ENCODE results near the gene FAM89B.

Gene FAM89B

DNA sequence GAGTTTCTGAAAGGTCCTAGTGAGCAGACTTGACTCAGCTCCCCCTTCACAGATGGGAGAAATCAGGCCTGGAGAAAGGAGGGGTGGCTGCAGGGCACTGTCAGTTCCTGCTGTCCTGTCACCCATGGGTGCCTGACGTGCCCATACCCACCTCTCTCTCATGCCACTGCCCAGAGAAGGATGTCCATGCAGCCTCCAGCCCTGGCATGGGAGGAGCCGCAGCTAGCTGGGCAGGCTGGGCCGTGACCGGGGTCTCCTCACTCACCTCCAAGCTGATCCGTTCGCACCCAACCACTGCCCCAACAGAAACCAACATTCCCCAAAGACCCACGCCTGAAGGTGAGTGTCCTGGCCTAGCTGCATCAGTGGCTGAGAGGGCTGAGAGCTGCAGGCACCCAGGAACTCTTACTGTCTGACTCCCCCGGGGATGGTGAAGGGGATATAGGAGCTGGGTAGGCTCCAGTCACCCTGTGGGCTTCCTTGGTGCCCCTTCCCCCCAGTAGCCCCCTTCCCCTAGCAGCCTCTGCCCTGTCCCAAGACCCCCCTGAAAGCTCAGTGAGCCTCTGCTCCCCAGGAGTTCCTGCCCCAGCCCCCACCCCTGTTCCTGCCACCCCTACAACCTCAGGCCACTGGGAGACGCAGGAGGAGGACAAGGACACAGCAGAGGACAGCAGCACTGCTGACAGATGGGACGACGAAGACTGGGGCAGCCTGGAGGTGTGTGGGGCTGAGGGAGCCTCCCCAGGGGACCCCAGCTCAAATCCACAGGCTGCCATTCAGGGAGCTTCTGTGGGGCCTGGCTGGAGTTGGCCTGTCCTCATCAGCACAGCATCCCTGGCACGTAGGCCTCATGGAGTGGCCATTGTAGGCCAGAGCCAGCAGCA lies 35.7 kb upstream of the FAM89B start:
- Histone ChIP-seq H3K79me1 (ENCODE audit: low read length) (peaks cover 16% of the 10 kb centered on the region), H3K18ac (ENCODE audit: low read length) (no peak overlapping the region), H3K9ac (ENCODE audit: low read length) (no peak overlapping the region), H3K36me3 (ENCODE audit: control insufficient read depth in 1 of 2, insufficient read depth in 2 of 2, low read length in 2 of 2) (peaks cover 60 to 65% of the 10 kb centered on the region in 2 experiments), H4K8ac (ENCODE audit: low read depth, low read length) (no peak overlapping the region), H3K9me3 (ENCODE audit: insufficient read depth, low read depth, low read length) (peaks cover 2% of the 10 kb centered on the region), H3K23ac (ENCODE audit: low read length) (no peak overlapping the region), H3K79me2 (ENCODE audit: control insufficient read depth, insufficient read depth, low read length, poor library complexity) (peaks cover 3% of the 10 kb centered on the region), H3K27ac (ENCODE audit: low read depth, low read length) (no peak overlapping the region), H4K91ac (ENCODE audit: low read depth, low read length) (no peak overlapping the region), H2AK5ac (ENCODE audit: low read length) (no peak overlapping the region), H4K12ac (ENCODE audit: low read depth, low read length) (no peak overlapping the region), H3K14ac (ENCODE audit: low read length) (no peak overlapping the region), H2BK5ac (ENCODE audit: low read depth, low read length, poor library complexity) (no peak overlapping the region), H3K27me3 (ENCODE audit: insufficient read depth, low read length) (peaks cover 4% of the 10 kb centered on the region), H2BK12ac (ENCODE audit: low read length) (no peak overlapping the region), H2AFZ (ENCODE audit: insufficient read depth, low read length, poor library complexity) (no peak overlapping the region), H3K4me2 (ENCODE audit: low read length) (no peak overlapping the region), H3K4ac (ENCODE audit: low read depth, low read length) (no peak overlapping the region), H2BK120ac (ENCODE audit: insufficient read depth, low read length, poor library complexity) (no peak overlapping the region), H3K4me1 (ENCODE audit: control insufficient read depth in 1 of 2, insufficient read depth in 2 of 2, low read length in 2 of 2) (peaks cover 16 to 25% of the 10 kb centered on the region in 2 experiments), H3K4me3 (ENCODE audit: low read depth, low read length) (no peak overlapping the region)
- no peak for DNase-seq
- no CpG with 5 or more reads among the region's 12 CpGs for WGBS (ENCODE audit: extremely low coverage, insufficient coverage, insufficient read length)

DNA sequence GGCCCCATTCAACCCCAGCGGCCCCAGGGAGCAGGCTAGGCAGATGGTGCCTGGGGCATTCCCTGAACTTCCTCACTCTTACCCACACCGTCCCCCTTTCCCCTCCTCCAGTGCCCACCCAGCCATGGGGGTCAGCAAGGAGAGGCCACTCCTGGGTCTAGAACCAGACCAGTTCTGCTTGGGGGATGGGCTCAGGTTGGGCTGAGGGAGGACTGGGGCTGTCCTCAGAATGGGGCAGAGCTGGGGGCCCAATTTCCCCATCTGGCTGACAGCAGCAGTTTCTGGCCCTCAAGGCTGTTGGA lies 35.1 kb upstream of the FAM89B start:
- WGBS (ENCODE audit: extremely low coverage, insufficient coverage, insufficient read length): no CpG with 5 or more reads among the region's 2 CpGs

DNA sequence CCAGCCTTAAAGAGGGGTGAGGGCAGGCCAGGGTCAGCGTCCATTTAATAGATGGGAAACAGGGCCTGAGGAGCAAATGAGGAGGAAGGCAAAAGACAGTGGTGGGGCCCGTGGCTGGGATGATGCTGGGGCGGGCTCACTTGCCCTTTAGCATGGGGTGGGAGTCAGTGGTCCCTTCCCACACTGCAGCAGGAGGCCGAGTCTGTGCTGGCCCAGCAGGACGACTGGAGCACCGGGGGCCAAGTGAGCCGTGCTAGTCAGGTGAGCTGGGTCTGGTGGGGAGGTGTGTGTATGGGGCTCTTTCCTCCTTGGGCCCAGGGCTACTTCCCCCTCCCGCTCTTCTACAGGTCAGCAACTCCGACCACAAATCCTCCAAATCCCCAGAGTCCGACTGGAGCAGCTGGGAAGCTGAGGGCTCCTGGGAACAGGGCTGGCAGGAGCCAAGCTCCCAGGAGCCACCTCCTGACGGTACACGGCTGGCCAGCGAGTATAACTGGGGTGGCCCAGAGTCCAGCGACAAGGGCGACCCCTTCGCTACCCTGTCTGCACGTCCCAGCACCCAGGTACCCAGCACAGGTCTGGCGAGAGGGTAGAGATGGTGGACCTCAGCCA lies 34.6 kb upstream of the FAM89B start:
- no CpG with 5 or more reads among the region's 18 CpGs for WGBS (ENCODE audit: extremely low coverage, insufficient coverage, insufficient read length)
- H3K27me3 ChIP-seq (ENCODE audit: insufficient read depth, low read length): peaks cover 4% of the 10 kb centered on the region
- H3K4ac ChIP-seq (ENCODE audit: low read depth, low read length): no peak overlapping the region
- peaks cover 52 to 57% of the 10 kb centered on the region in 2 experiments for H3K36me3 ChIP-seq (ENCODE audit: control insufficient read depth in 1 of 2, insufficient read depth in 2 of 2, low read length in 2 of 2)
- no peak overlapping the region for H3K14ac ChIP-seq (ENCODE audit: low read length)
- H3K4me2 ChIP-seq (ENCODE audit: low read length): no peak overlapping the region
- H3K4me1 ChIP-seq (ENCODE audit: control insufficient read depth in 1 of 2, insufficient read depth in 2 of 2, low read length in 2 of 2): peaks cover 21 to 30% of the 10 kb centered on the region in 2 experiments
- no peak overlapping the region for H2BK5ac ChIP-seq (ENCODE audit: low read depth, low read length, poor library complexity)
- no peak overlapping the region for H4K91ac ChIP-seq (ENCODE audit: low read depth, low read length)
- no peak overlapping the region for H2BK120ac ChIP-seq (ENCODE audit: insufficient read depth, low read length, poor library complexity)
- H3K79me1 ChIP-seq (ENCODE audit: low read length): peaks cover 16% of the 10 kb centered on the region
- no peak overlapping the region for H3K9ac ChIP-seq (ENCODE audit: low read length)
- no peak for DNase-seq
- no peak overlapping the region for H2AK5ac ChIP-seq (ENCODE audit: low read length)
- H2AFZ ChIP-seq (ENCODE audit: insufficient read depth, low read length, poor library complexity): no peak overlapping the region
- no peak overlapping the region for H3K4me3 ChIP-seq (ENCODE audit: low read depth, low read length)
- H4K12ac ChIP-seq (ENCODE audit: low read depth, low read length): no peak overlapping the region
- no peak overlapping the region for H3K18ac ChIP-seq (ENCODE audit: low read length)
- H2BK12ac ChIP-seq (ENCODE audit: low read length): no peak overlapping the region
- no peak overlapping the region for H3K27ac ChIP-seq (ENCODE audit: low read depth, low read length)
- H4K8ac ChIP-seq (ENCODE audit: low read depth, low read length): no peak overlapping the region
- no peak overlapping the region for H3K23ac ChIP-seq (ENCODE audit: low read length)
- H3K79me2 ChIP-seq (ENCODE audit: control insufficient read depth, insufficient read depth, low read length, poor library complexity): peaks cover 3% of the 10 kb centered on the region
- H3K9me3 ChIP-seq (ENCODE audit: insufficient read depth, low read depth, low read length): peaks cover 2% of the 10 kb centered on the region

More for the DNA sequence above, 35.1 kb upstream of the FAM89B start:
- Histone ChIP-seq H3K9ac (ENCODE audit: low read length) (no peak overlapping the region), H2BK5ac (ENCODE audit: low read depth, low read length, poor library complexity) (no peak overlapping the region), H2AK5ac (ENCODE audit: low read length) (no peak overlapping the region), H3K4ac (ENCODE audit: low read depth, low read length) (no peak overlapping the region), H3K14ac (ENCODE audit: low read length) (no peak overlapping the region), H3K79me2 (ENCODE audit: control insufficient read depth, insufficient read depth, low read length, poor library complexity) (peaks cover 3% of the 10 kb centered on the region), H3K18ac (ENCODE audit: low read length) (no peak overlapping the region), H4K12ac (ENCODE audit: low read depth, low read length) (no peak overlapping the region), H3K4me1 (ENCODE audit: control insufficient read depth in 1 of 2, insufficient read depth in 2 of 2, low read length in 2 of 2) (peaks cover 21 to 30% of the 10 kb centered on the region in 2 experiments), H2BK120ac (ENCODE audit: insufficient read depth, low read length, poor library complexity) (no peak overlapping the region), H3K4me2 (ENCODE audit: low read length) (no peak overlapping the region), H3K36me3 (ENCODE audit: control insufficient read depth in 1 of 2, insufficient read depth in 2 of 2, low read length in 2 of 2) (peaks cover 57 to 62% of the 10 kb centered on the region in 2 experiments), H2AFZ (ENCODE audit: insufficient read depth, low read length, poor library complexity) (no peak overlapping the region), H4K8ac (ENCODE audit: low read depth, low read length) (no peak overlapping the region), H4K91ac (ENCODE audit: low read depth, low read length) (no peak overlapping the region), H3K27ac (ENCODE audit: low read depth, low read length) (no peak overlapping the region), H3K27me3 (ENCODE audit: insufficient read depth, low read length) (peaks cover 4% of the 10 kb centered on the region), H3K4me3 (ENCODE audit: low read depth, low read length) (no peak overlapping the region), H3K9me3 (ENCODE audit: insufficient read depth, low read depth, low read length) (peaks cover 2% of the 10 kb centered on the region), H3K79me1 (ENCODE audit: low read length) (peaks cover 16% of the 10 kb centered on the region), H2BK12ac (ENCODE audit: low read length) (no peak overlapping the region), H3K23ac (ENCODE audit: low read length) (no peak overlapping the region)
- DNase-seq: no peak

DNA sequence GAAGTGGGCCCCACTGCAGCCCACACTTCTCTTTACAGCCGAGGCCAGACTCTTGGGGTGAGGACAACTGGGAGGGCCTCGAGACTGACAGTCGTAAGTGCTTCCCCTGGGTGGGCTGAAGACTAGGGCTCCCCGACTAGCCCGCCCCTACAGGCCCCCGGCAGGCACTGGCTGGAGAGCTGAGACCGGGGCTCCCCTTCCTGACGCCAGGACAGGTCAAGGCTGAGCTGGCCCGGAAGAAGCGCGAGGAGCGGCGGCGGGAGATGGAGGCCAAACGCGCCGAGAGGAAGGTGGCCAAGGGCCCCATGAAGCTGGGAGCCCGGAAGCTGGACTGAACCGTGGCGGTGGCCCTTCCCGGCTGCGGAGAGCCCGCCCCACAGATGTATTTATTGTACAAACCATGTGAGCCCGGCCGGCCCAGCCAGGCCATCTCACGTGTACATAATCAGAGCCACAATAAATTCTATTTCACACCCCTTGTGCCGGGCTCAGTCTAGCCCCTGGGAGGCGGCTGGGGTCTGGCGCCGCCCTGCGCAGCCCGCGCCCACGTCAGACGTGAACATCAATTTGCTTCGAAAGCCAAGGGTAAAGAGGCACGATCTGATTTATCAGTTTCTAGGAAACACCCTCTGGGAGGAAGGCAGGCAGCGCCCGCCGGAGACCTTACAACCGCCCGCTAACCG lies 34.0 kb upstream of the FAM89B start:
- no peak overlapping the region for H2BK12ac ChIP-seq (ENCODE audit: low read length)
- no peak overlapping the region for H3K9ac ChIP-seq (ENCODE audit: low read length)
- H3K4me1 ChIP-seq (ENCODE audit: control insufficient read depth in 1 of 2, insufficient read depth in 2 of 2, low read length in 2 of 2): peaks cover 21 to 30% of the 10 kb centered on the region in 2 experiments
- no peak overlapping the region for H3K23ac ChIP-seq (ENCODE audit: low read length)
- H3K14ac ChIP-seq (ENCODE audit: low read length): no peak overlapping the region
- H2AK5ac ChIP-seq (ENCODE audit: low read length): no peak overlapping the region
- no peak overlapping the region for H3K4ac ChIP-seq (ENCODE audit: low read depth, low read length)
- WGBS (ENCODE audit: extremely low coverage, insufficient coverage, insufficient read length): no CpG with 5 or more reads among the region's 43 CpGs
- no peak overlapping the region for H3K4me3 ChIP-seq (ENCODE audit: low read depth, low read length)
- peaks cover 16% of the 10 kb centered on the region for H3K79me1 ChIP-seq (ENCODE audit: low read length)
- H3K27ac ChIP-seq (ENCODE audit: low read depth, low read length): no peak overlapping the region
- no peak overlapping the region for H2BK120ac ChIP-seq (ENCODE audit: insufficient read depth, low read length, poor library complexity)
- H2AFZ ChIP-seq (ENCODE audit: insufficient read depth, low read length, poor library complexity): no peak overlapping the region
- no peak overlapping the region for H3K18ac ChIP-seq (ENCODE audit: low read length)
- no peak overlapping the region for H3K4me2 ChIP-seq (ENCODE audit: low read length)
- H4K8ac ChIP-seq (ENCODE audit: low read depth, low read length): no peak overlapping the region
- H3K36me3 ChIP-seq (ENCODE audit: control insufficient read depth in 1 of 2, insufficient read depth in 2 of 2, low read length in 2 of 2): peaks cover 45 to 50% of the 10 kb centered on the region in 2 experiments
- H3K9me3 ChIP-seq (ENCODE audit: insufficient read depth, low read depth, low read length): peaks cover 2% of the 10 kb centered on the region
- peaks cover 4% of the 10 kb centered on the region for H3K27me3 ChIP-seq (ENCODE audit: insufficient read depth, low read length)
- no peak overlapping the region for H4K91ac ChIP-seq (ENCODE audit: low read depth, low read length)
- H3K79me2 ChIP-seq (ENCODE audit: control insufficient read depth, insufficient read depth, low read length, poor library complexity): peaks cover 3% of the 10 kb centered on the region
- no peak overlapping the region for H4K12ac ChIP-seq (ENCODE audit: low read depth, low read length)
- no peak overlapping the region for H2BK5ac ChIP-seq (ENCODE audit: low read depth, low read length, poor library complexity)
- DNase-seq: no peak

Data from trophoblast cell (in vitro differentiated cells and primary cell).